Activated CD4-positive, alpha-beta T cell treated with anti-CD3 and anti-CD28 coated beads, Interleukin-2, amount 50 U/mL, for 24 hours (primary cell): ENCODE measurements around the gene TPD52L1.
"Not testable (repeated sequence)": the region's sequence is repeated elsewhere in the genome, so short reads cannot be mapped to it uniquely, and the experiment has no call there.

Source experiments
- DNase-seq, 2 donors: peaks; one replicate each; pipeline ENCODE4 v3.0.0-alpha.2; 2020; ENCODE audit warnings: low read depth in 1 of 2, low spot score in 1 of 2

TPD52L1 gene

GRCh38 chr6:125268765-125269164, 115.2 kb downstream of the TPD52L1 start:
- DNase-seq: no peak

- no peak for DNase-seq
These were observed 115.9 kb downstream of the TPD52L1 start for GRCh38 chr6:125269328-125269985.

- no peak for DNase-seq
These were observed 116.8 kb downstream of the TPD52L1 start for GRCh38 chr6:125270380-125270779.

GRCh38 chr6:125271486-125272159, 118.0 kb downstream of the TPD52L1 start:
- DNase-seq: no peak

GRCh38 chr6:125273251-125273650, 119.7 kb downstream of the TPD52L1 start:
- DNase-seq: no peak

GRCh38 chr6:125273965-125274364, 120.4 kb downstream of the TPD52L1 start:
- no peak for DNase-seq

GRCh38 chr6:125274935-125275334, 121.4 kb downstream of the TPD52L1 start:
- no peak for DNase-seq

GRCh38 chr6:125275779-125276178, 122.2 kb downstream of the TPD52L1 start:
- no peak for DNase-seq

- DNase-seq: no peak
These were observed 124.3 kb downstream of the TPD52L1 start for GRCh38 chr6:125277838-125278237.

GRCh38 chr6:125279961-125280360, 126.4 kb downstream of the TPD52L1 start:
- DNase-seq: no peak

GRCh38 chr6:125280370-125281035, 126.9 kb downstream of the TPD52L1 start:
- not testable (repeated sequence) for DNase-seq

- not testable (repeated sequence) for DNase-seq
These were observed 128.9 kb downstream of the TPD52L1 start for GRCh38 chr6:125282470-125282869.

- no peak for DNase-seq
These were observed 131.8 kb downstream of the TPD52L1 start for GRCh38 chr6:125285353-125285752.

GRCh38 chr6:125285936-125286335, 132.4 kb downstream of the TPD52L1 start:
- DNase-seq: no peak

- DNase-seq: no peak
These were observed 134.1 kb downstream of the TPD52L1 start for GRCh38 chr6:125287718-125288117.

GRCh38 chr6:125293587-125293986, 140.0 kb downstream of the TPD52L1 start:
- DNase-seq: no peak

- no peak for DNase-seq
These were observed 140.5 kb downstream of the TPD52L1 start for GRCh38 chr6:125294036-125294435.

GRCh38 chr6:125294925-125295324, 141.4 kb downstream of the TPD52L1 start:
- no peak for DNase-seq

GRCh38 chr6:125296471-125296870, 142.9 kb downstream of the TPD52L1 start:
- no peak for DNase-seq

GRCh38 chr6:125299257-125299656, 145.7 kb downstream of the TPD52L1 start:
- DNase-seq: no peak

- DNase-seq: no peak
These were observed 147.4 kb downstream of the TPD52L1 start for GRCh38 chr6:125300992-125301434.
